Left ventricle myocardium superior (tissue), 1 donor: ENCODE results near the gene RNF213. TPM values are rescaled to one million over a fixed set of nuclear protein-coding genes. Genes with fewer than 3 reads are reported as not detected.
A peak's percentile ranks its signal among the peaks of the same experiment; 100 is the strongest.

ENCODE experiments used
- ATAC-seq: fragments of 200-7000 bp; cut with Tn5 transposase; one replicate; pipeline ENCODE4 v1.9.1; 2020; ENCODE audit warnings: mild to moderate bottlenecking, moderate library complexity
- DNase-seq: peaks from one replicate; pipeline ENCODE4 v3.0.0-alpha.2; 2020
- intact Hi-C: fragments of 100-400 bp; cut with micrococcal nuclease; formaldehyde crosslinking; loops from one replicate; pipeline ENCODE4 v1.11.0; 2022
- total RNA-seq: library from RNA; stranded (reverse); fragmentation: NEBNext Ultra II Directional; extraction: Animal tissue kit (Norgen Biotek cat#: 25700); gene quantifications from one replicate; pipeline ENCODE4 v1.2.1, GENCODE V29; 2021
- donor health status: DM: no; HTN: yes; CAD: no; lungs with severe emphysema.

RNF213 gene
- total RNA-seq, 1 donor from 2014 or later: 25.7 TPM

GRCh38 chr17:80352991-80353665 is 92.5 kb downstream of the RNF213 start:
- intact Hi-C loops: no loop called here
- DNase-seq: no peak
- ATAC-seq: no peak

- DNase-seq (no peak), ATAC-seq (no peak)
- intact Hi-C loops: no loop called here
Measured at GRCh38 chr17:80353718-80354275, 93.1 kb downstream of the RNF213 start.

- DNase-seq (no peak), ATAC-seq (no peak)
- intact Hi-C loops: no loop called here
Measured at GRCh38 chr17:80354336-80354735, 93.7 kb downstream of the RNF213 start.

GRCh38 chr17:80356231-80356856 is 95.7 kb downstream of the RNF213 start:
- intact Hi-C loops: no loop called here
- ATAC-seq: no peak
- no peak for DNase-seq

- intact Hi-C loops: no loop called here
- no peak for DNase-seq
- no peak for ATAC-seq
Measured at GRCh38 chr17:80358131-80358530, 97.5 kb downstream of the RNF213 start.

GRCh38 chr17:80358861-80359260 is 98.2 kb downstream of the RNF213 start:
- ATAC-seq (no peak), DNase-seq (no peak)
- intact Hi-C loops: no loop called here

GRCh38 chr17:80359422-80360110 is 98.9 kb downstream of the RNF213 start:
- intact Hi-C loops: no loop called here
- DNase-seq (no peak), ATAC-seq (no peak)

- intact Hi-C loops: no loop called here
- ATAC-seq (no peak), DNase-seq (no peak)
Measured at GRCh38 chr17:80360396-80360795, 99.7 kb downstream of the RNF213 start.

GRCh38 chr17:80361495-80362220 is 101.0 kb downstream of the RNF213 start:
- intact Hi-C loops: no loop called here
- DNase-seq: no peak
- no peak for ATAC-seq

GRCh38 chr17:80362428-80363119 is 101.9 kb downstream of the RNF213 start:
- peak; percentile 79 for ATAC-seq
- peak; percentile 52 for DNase-seq
- intact Hi-C loops: no loop called here

GRCh38 chr17:80363120-80363515 is 102.5 kb downstream of the RNF213 start:
- ATAC-seq: peak; percentile 35
- intact Hi-C loops: no loop called here

GRCh38 chr17:80363518-80364090 is 103.0 kb downstream of the RNF213 start:
- intact Hi-C loops: no loop called here
- DNase-seq: no peak
- ATAC-seq: peak; percentile 13

More at GRCh38 chr17:80363120-80363515, 102.5 kb downstream of the RNF213 start:
- no peak for DNase-seq

- DNase-seq: no peak
- no peak for ATAC-seq
- intact Hi-C loops: no loop called here
Measured at GRCh38 chr17:80364091-80364691, 103.5 kb downstream of the RNF213 start.

GRCh38 chr17:80365001-80365965 is 104.6 kb downstream of the RNF213 start:
- no peak for DNase-seq
- intact Hi-C loops: no loop called here
- ATAC-seq: no peak

GRCh38 chr17:80365983-80366382 is 105.3 kb downstream of the RNF213 start:
- intact Hi-C loops: no loop called here
- ATAC-seq (no peak), DNase-seq (no peak)

GRCh38 chr17:80367503-80367902 is 106.9 kb downstream of the RNF213 start:
- ATAC-seq (no peak), DNase-seq (no peak)
- intact Hi-C loops: no loop called here

GRCh38 chr17:80371196-80371595 is 110.5 kb downstream of the RNF213 start:
- intact Hi-C loops: no loop called here
- DNase-seq: no peak
- ATAC-seq: no peak
